HepG2 (cell line): ENCODE measurements around the gene ZFPM1. TPM values are rescaled to one million over a fixed set of nuclear protein-coding genes. Genes with fewer than 3 reads are reported as not detected.
A peak's percentile ranks its signal among the peaks of the same experiment; 100 is the strongest.

Experiments used
- ELF3 ChIP-seq: IDR thresholded peaks from 2 replicates; pipeline ENCODE4 v1.6.1; 2016; ENCODE audit warnings: missing genetic modification reagents, missing compliant biosample characterization
- FIP1L1 ChIP-seq: fragments of 200-400 bp; formaldehyde crosslinking; IDR thresholded peaks from 2 replicates; pipeline ENCODE4 v1.6.1; 2018; ENCODE audit warnings: low read depth, mild to moderate bottlenecking, low read length, moderate library complexity, borderline replicate concordance; ENCODE audit not compliant: insufficient read depth
- FOXO1 ChIP-seq: sonication (generic); formaldehyde crosslinking; IDR thresholded peaks from 2 replicates; pipeline ENCODE4 v1.4.0; 2020; ENCODE audit warnings: missing genetic modification reagents
- GMEB2 ChIP-seq: IDR thresholded peaks from 2 replicates; pipeline ENCODE4 v1.6.1; 2016; ENCODE audit warnings: missing biosample characterization, missing genetic modification reagents, low read depth
- HOXA3 ChIP-seq: sonication (generic); formaldehyde crosslinking; IDR thresholded peaks from 2 replicates; pipeline ENCODE4 v1.5.0; 2020; ENCODE audit warnings: missing genetic modification reagents
- MTERF4 ChIP-seq: sonication (generic); formaldehyde crosslinking; IDR thresholded peaks from 2 replicates; pipeline ENCODE4 v1.8.0; 2023; ENCODE audit warnings: mild to moderate bottlenecking, missing genetic modification reagents
- RXRA ChIP-seq: sonication (generic); formaldehyde crosslinking; IDR thresholded peaks from 2 replicates; pipeline ENCODE4 v1.5.1; 2020; ENCODE audit warnings: missing genetic modification reagents
- SYNCRIP ChIP-seq: fragments of 200-400 bp; formaldehyde crosslinking; IDR thresholded peaks from 2 replicates; pipeline ENCODE4 v1.6.1; 2018; ENCODE audit warnings: mild to moderate bottlenecking, low read depth, low read length; ENCODE audit not compliant: insufficient read depth
- TCF12 ChIP-seq, 2 experiments: fragments of 450-650 bp in 1 of 2; sonication (generic) in 1 of 2; formaldehyde crosslinking in 1 of 2; IDR thresholded peaks; 2 replicates each; pipeline versions ENCODE4 v1.6.1 to v1.8.0; 2017 to 2022; ENCODE audit warnings: antibody characterized with exemption in 1 of 2, mild to moderate bottlenecking in 1 of 2, missing genetic modification reagents in 1 of 2, moderate library complexity in 1 of 2
- ZFP82 ChIP-seq: sonication (generic); formaldehyde crosslinking; IDR thresholded peaks from 2 replicates; pipeline ENCODE4 v1.5.1; 2020; ENCODE audit warnings: mild to moderate bottlenecking, missing genetic modification reagents, borderline replicate concordance
- ZNF557 ChIP-seq: sonication (generic); formaldehyde crosslinking; IDR thresholded peaks from 2 replicates; pipeline ENCODE4 v1.4.0; 2020; ENCODE audit warnings: missing genetic modification reagents
- ZNF570 ChIP-seq: sonication (generic); formaldehyde crosslinking; IDR thresholded peaks from 2 replicates; pipeline ENCODE4 v1.4.0; 2020; ENCODE audit warnings: mild to moderate bottlenecking, missing genetic modification reagents, borderline replicate concordance
- ZNF609 ChIP-seq: sonication (generic); formaldehyde crosslinking; IDR thresholded peaks from 2 replicates; pipeline ENCODE4 v1.4.0; 2020; ENCODE audit warnings: mild to moderate bottlenecking, missing genetic modification reagents, borderline replicate concordance
- polyA plus RNA-seq, 8 experiments: library from polyadenylated mRNA; depleted of rRNA in 3 of 8; stranded (reverse) in 7 of 8; unstranded in 1 of 8; fragments of >200 nt; fragmentation: Illumina TruSeq in 4 of 8; extraction: Trizol in 4 of 8; gene quantifications; 2 replicates each; pipeline versions ENCODE4 v1.2.1 to v1.2.3, GENCODE V29; 2011 to 2016; ENCODE audit warnings: low read depth in 4 of 8, missing spikeins in 1 of 8, mixed read lengths in 1 of 8; ENCODE audit not compliant: insufficient read depth in 1 of 8
- total RNA-seq, 5 experiments: library from RNA; depleted of rRNA; stranded (reverse); fragments of >200 nt; fragmentation: Illumina TruSeq; extraction: Trizol; gene quantifications; 2 replicates each; pipeline ENCODE4 v1.2.3, GENCODE V29; 2016; ENCODE audit warnings: low read depth in 1 of 5
- TF ChIP-seq, protein P1 (sequence below): sonication (generic); formaldehyde crosslinking; IDR thresholded peaks from 2 replicates; pipeline ENCODE4 v1.4.0; 2020; ENCODE audit warnings: missing genetic modification reagents
- TF ChIP-seq, protein P2 (sequence below): IDR thresholded peaks from 2 replicates; pipeline ENCODE4 v1.6.1; 2016

Gene ZFPM1
- total and polyA plus RNA-seq, 2 of the 13 experiments (the other 11 are each of a cell fraction or from before 2014, with no cell fraction given) = 1.3 to 3.8 TPM

- TF ChIP-seq FOXO1 (CRISPR knock-in tag) (peak; percentile 8; the same call in 1 of the 2 replicates), ZNF557 (CRISPR knock-in tag) (no peak), FIP1L1 (no peak), GMEB2 (CRISPR knock-in tag) (no peak), HOXA3 (CRISPR knock-in tag) (peak; percentile 38; the same call in 1 of the 2 replicates), ELF3 (peak; percentile 65; the same call in 1 of the 2 replicates), MTERF4 (CRISPR knock-in tag) (no peak), ZNF570 (CRISPR knock-in tag) (no peak), ZFP82 (CRISPR knock-in tag) (no peak), SYNCRIP (no peak), TCF12 (IDR thresholded peaks at IDR 0.05) (no peak), TCF12 (CRISPR knock-in tag; IDR thresholded peaks at IDR 0.05) (no peak), RXRA (CRISPR knock-in tag) (no peak), ZNF609 (CRISPR knock-in tag) (no peak)
- TF ChIP-seq, protein P1, sequence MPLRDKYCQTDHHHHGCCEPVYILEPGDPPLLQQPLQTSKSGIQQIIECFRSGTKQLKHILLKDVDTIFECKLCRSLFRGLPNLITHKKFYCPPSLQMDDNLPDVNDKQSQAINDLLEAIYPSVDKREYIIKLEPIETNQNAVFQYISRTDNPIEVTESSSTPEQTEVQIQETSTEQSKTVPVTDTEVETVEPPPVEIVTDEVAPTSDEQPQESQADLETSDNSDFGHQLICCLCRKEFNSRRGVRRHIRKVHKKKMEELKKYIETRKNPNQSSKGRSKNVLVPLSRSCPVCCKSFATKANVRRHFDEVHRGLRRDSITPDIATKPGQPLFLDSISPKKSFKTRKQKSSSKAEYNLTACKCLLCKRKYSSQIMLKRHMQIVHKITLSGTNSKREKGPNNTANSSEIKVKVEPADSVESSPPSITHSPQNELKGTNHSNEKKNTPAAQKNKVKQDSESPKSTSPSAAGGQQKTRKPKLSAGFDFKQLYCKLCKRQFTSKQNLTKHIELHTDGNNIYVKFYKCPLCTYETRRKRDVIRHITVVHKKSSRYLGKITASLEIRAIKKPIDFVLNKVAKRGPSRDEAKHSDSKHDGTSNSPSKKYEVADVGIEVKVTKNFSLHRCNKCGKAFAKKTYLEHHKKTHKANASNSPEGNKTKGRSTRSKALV = no peak
- TF ChIP-seq, protein P2, sequence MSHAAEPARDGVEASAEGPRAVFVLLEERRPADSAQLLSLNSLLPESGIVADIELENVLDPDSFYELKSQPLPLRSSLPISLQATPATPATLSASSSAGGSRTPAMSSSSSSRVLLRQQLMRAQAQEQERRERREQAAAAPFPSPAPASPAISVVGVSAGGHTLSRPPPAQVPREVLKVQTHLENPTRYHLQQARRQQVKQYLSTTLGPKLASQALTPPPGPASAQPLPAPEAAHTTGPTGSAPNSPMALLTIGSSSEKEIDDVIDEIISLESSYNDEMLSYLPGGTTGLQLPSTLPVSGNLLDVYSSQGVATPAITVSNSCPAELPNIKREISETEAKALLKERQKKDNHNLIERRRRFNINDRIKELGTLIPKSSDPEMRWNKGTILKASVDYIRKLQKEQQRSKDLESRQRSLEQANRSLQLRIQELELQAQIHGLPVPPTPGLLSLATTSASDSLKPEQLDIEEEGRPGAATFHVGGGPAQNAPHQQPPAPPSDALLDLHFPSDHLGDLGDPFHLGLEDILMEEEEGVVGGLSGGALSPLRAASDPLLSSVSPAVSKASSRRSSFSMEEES = no peak
Observed at GRCh38 chr16:88550246-88550661, 97.2 kb downstream of the ZFPM1 start (continued).
